BE2C (cell line): ENCODE results near the gene DOC2A. TPM values are rescaled to one million over a fixed set of nuclear protein-coding genes. Genes with fewer than 3 reads are reported as not detected.
A peak's percentile ranks its signal among the peaks of the same experiment; 100 is the strongest.

Source experiments
- DNase-seq: peaks from one replicate; pipeline ENCODE4 v3.0.0-alpha.2; 2020
- H3K27me3 ChIP-seq: fragments of 250-450 bp; sonication (Bioruptor Pico); 2 replicates; pipeline ENCODE4 v1.5.1; 2020; ENCODE audit warnings: mild to moderate bottlenecking
- H3K36me3 ChIP-seq: fragments of 250-450 bp; sonication (Bioruptor Pico); 2 replicates; pipeline ENCODE4 v1.5.1; 2020; ENCODE audit warnings: mild to moderate bottlenecking
- H3K4me1 ChIP-seq: fragments of 250-450 bp; sonication (Bioruptor Pico); 2 replicates; pipeline ENCODE4 v1.5.1; 2020
- H3K4me3 ChIP-seq: 2 replicates; pipeline ENCODE4 v1.5.1; 2011; ENCODE audit warnings: low read depth, low read length
- H3K9me3 ChIP-seq: fragments of 250-450 bp; sonication (Bioruptor Pico); 2 replicates; pipeline ENCODE4 v1.5.1; 2020
- polyA plus RNA-seq: library from polyadenylated mRNA; unstranded; fragments of >200 nt; gene quantifications from one replicate; pipeline ENCODE4 v1.2.1, GENCODE V29; 2012; ENCODE audit warnings: low read depth, missing spikeins; ENCODE audit not compliant: insufficient read length, insufficient read depth
- TF ChIP-seq, protein P1 (sequence below): IDR thresholded peaks from 2 replicates; pipeline ENCODE4 v1.5.1; 2012; ENCODE audit warnings: mild to moderate bottlenecking, low read depth, low read length

The DOC2A gene
- 22.3 TPM for polyA plus RNA-seq

DNA sequence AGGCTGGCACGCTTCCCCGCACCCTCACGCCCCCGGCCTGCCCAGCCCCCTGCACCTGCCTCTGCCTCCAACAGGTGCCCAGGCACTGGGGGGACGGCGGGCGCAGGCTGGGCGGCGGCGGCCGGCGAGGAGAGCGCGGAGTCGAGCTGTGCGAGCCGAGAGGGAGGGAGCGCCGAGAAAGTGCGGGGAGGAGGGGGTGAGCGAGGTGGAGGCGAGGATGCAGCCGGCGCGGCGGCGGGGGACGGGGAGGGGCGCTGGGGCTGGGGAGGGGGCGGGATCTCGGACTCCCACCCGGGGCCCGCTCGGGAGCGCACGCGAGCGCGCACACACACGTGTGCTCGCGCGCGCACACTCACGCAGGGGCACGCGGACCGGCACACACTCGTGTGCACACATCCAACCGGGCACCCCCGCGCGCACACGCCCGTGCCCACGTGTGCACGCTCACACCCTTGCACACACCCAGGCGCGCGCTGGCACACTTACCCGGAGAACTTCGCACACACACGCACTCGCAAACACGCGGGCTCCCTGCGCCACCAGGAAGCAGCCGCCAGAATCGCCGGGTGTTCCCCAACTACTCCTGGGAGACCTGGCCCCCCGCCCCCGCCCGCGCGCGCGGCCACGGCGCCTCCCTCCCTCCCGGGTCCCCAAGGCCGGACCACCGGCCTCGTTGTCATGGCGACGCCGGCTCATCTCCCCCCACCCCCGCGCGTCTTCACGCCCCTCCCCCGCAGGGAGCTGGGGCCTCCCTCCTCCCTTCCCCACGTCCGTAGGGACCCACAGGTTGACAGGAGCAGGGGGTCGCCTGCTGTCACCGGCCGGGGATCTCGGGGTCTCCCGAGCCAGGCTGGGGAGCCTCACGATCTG is at the start of gene DOC2A:
TSS of gene DOC2A (minus strand) at position 184 of the 870 bp plus-strand sequence. CDS start 805 bp downstream, outside the sequence.
- no peaks in the 10 kb centered on the region for H3K4me1 ChIP-seq
- TF ChIP-seq, protein P1, sequence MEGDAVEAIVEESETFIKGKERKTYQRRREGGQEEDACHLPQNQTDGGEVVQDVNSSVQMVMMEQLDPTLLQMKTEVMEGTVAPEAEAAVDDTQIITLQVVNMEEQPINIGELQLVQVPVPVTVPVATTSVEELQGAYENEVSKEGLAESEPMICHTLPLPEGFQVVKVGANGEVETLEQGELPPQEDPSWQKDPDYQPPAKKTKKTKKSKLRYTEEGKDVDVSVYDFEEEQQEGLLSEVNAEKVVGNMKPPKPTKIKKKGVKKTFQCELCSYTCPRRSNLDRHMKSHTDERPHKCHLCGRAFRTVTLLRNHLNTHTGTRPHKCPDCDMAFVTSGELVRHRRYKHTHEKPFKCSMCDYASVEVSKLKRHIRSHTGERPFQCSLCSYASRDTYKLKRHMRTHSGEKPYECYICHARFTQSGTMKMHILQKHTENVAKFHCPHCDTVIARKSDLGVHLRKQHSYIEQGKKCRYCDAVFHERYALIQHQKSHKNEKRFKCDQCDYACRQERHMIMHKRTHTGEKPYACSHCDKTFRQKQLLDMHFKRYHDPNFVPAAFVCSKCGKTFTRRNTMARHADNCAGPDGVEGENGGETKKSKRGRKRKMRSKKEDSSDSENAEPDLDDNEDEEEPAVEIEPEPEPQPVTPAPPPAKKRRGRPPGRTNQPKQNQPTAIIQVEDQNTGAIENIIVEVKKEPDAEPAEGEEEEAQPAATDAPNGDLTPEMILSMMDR: no peak
- H3K4me3 ChIP-seq: peak within 1 kb of the TSS; percentile 54
- peak; percentile 65 for DNase-seq
- H3K36me3 ChIP-seq: no peaks in the 10 kb centered on the region
- H3K27me3 ChIP-seq: no peaks in the 10 kb centered on the region
- no peaks in the 10 kb centered on the region for H3K9me3 ChIP-seq

DNA sequence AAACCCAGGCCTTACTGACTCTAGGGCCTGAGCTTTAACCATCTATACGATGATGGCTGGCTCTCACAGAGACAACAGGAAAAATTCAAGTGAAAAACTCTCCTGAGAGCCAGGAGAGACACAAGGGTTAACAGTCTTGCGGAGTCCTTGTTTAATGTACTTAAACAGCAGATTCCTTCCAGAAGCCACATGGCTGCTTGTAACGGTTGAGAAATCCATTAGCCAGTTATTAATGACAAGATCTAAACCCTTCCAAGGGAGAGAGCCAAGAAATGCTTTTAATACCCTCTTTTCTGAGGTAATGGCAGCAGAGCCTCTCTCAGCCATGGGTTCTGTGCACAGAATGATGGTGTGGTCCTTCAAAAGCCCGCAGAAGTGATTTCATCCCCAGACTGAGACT is 49.5 kb upstream of the DOC2A start:
- Histone ChIP-seq H3K9me3 (no peaks in the 10 kb centered on the region), H3K36me3 (no peaks in the 10 kb centered on the region), H3K4me1 (peaks cover 16% of the 10 kb centered on the region), H3K27me3 (no peaks in the 10 kb centered on the region), H3K4me3 (no peak overlapping the region)
- no peak for DNase-seq
- TF ChIP-seq, protein P1: no peak

DNA sequence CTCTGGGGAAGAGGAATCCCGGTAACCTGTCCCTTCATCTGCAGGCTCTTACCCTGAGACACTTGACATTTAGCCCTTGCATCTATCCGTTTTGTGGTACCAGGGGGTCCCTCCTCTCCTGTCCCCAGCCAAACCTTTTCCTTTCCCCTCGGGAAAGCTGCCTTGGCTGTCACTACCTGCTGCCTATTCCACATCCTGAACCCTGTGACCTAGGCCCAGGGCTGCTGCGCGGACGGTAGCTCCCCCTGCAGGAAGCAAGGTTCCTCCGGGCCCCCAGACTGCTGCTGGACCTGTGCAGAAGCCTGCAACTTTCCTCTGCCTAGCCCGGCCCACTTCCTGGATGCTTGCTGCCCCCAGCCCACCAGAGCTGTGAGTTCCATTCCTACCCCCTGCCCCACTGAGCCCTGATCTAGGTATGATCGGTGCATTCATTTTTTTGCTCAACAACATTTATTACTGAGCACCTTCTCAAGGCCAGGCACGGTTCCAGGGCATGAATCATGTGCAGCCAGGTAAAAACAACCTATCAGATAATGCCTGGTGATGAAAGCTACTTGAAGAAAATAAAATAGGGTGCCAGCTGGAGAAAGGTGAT is 44.2 kb upstream of the DOC2A start:
- TF ChIP-seq, protein P1: peak; percentile 65
- H3K9me3 ChIP-seq: no peaks in the 10 kb centered on the region
- no peaks in the 10 kb centered on the region for H3K27me3 ChIP-seq
- no peak overlapping the region for H3K4me3 ChIP-seq
- peaks cover 3% of the 10 kb centered on the region; the same call in 1 of the 2 replicates for H3K4me1 ChIP-seq
- no peaks in the 10 kb centered on the region for H3K36me3 ChIP-seq
- DNase-seq: peak; percentile 52

GRCh38 chr16:30054451-30054850 is 43.6 kb upstream of the DOC2A start:
- no peaks in the 10 kb centered on the region; the same call in 1 of the 2 replicates for H3K4me1 ChIP-seq
- no peaks in the 10 kb centered on the region for H3K9me3 ChIP-seq
- DNase-seq: no peak
- TF ChIP-seq, protein P1: no peak
- H3K4me3 ChIP-seq: no peak overlapping the region
- H3K36me3 ChIP-seq: no peaks in the 10 kb centered on the region
- H3K27me3 ChIP-seq: no peaks in the 10 kb centered on the region

- H3K4me1 ChIP-seq: peaks cover 7% of the 10 kb centered on the region
- TF ChIP-seq, protein P1: no peak
- H3K4me3 ChIP-seq: peak overlapping the region; percentile 75
- H3K9me3 ChIP-seq: no peaks in the 10 kb centered on the region
- H3K36me3 ChIP-seq: no peaks in the 10 kb centered on the region
- H3K27me3 ChIP-seq: no peaks in the 10 kb centered on the region
- no peak for DNase-seq
These were observed 42.7 kb upstream of the DOC2A start for GRCh38 chr16:30053376-30054015.
